Measurements from ENCODE around the gene PHKB. TPM values are rescaled to one million over a fixed set of nuclear protein-coding genes. Genes with fewer than 3 reads are reported as not detected.
"Not testable (repeated sequence)": the region's sequence is repeated elsewhere in the genome, so short reads cannot be mapped to it uniquely, and the experiment has no call there.

Gene PHKB
- total and polyA plus RNA-seq, 2 of the 8 experiments (the other 6 are each of a cell fraction or from before 2014, with no cell fraction given) = 18.6 to 38.3 TPM

GRCh38 chr16:47541135-47541534 is 80.0 kb downstream of the PHKB start:
- DNase-seq (ENCODE audit: low read depth in 1 of 2, low spot score in 2 of 2); H4K5ac ChIP-seq (ENCODE audit: insufficient read length, low read depth, low read length); FAIRE-seq; H2BK5ac ChIP-seq (ENCODE audit: low read depth, low read length); H3K4me1 ChIP-seq (replicated peaks in 1 of 4; ENCODE audit: control insufficient read depth in 3 of 4, insufficient read depth in 4 of 4, low read length in 3 of 4); H4K20me1 ChIP-seq (replicated peaks in 1 of 2; ENCODE audit: control insufficient read depth in 1 of 2, insufficient read depth in 2 of 2, low read length in 2 of 2); H3K23me2 ChIP-seq (ENCODE audit: low read depth, low read length); H2BK15ac ChIP-seq (ENCODE audit: low read length); H2AK5ac ChIP-seq (ENCODE audit: low read depth, low read length); H3K23ac ChIP-seq (ENCODE audit: insufficient read length); H2AFZ ChIP-seq (ENCODE audit: low read length); H3K79me1 ChIP-seq (ENCODE audit: low read depth, low read length); H4K91ac ChIP-seq (replicated peaks; ENCODE audit: insufficient read length, low read length); CTCF ChIA-PET (ENCODE audit: partially characterized antibody); H3K56ac ChIP-seq (replicated peaks; ENCODE audit: insufficient read length, low read depth, low read length); H3K4me3 ChIP-seq (ENCODE audit: extremely low read depth in 1 of 4, insufficient read depth in 2 of 4, low read depth in 3 of 4, low read length in 4 of 4); H3K14ac ChIP-seq (ENCODE audit: insufficient read length); H3K4ac ChIP-seq (replicated peaks; ENCODE audit: insufficient read length, low read depth, low read length); H2BK20ac ChIP-seq (ENCODE audit: low read length); H3K4me2 ChIP-seq (ENCODE audit: insufficient read depth in 1 of 2, low read depth in 2 of 2, low read length in 2 of 2); H2BK12ac ChIP-seq (ENCODE audit: low read depth, low read length); H4K8ac ChIP-seq (ENCODE audit: extremely low read depth, insufficient read depth, low read length); H3K18ac ChIP-seq (ENCODE audit: extremely low read depth, low read length); H3K9ac ChIP-seq (replicated peaks in 1 of 4; ENCODE audit: extremely low read depth in 1 of 4, low read depth in 3 of 4, low read length in 3 of 4); H3K36me3 ChIP-seq (ENCODE audit: control insufficient read depth in 2 of 4, insufficient read depth in 4 of 4, low read length in 3 of 4); H3K27ac ChIP-seq (ENCODE audit: low read depth, low read length); H3K79me2 ChIP-seq (ENCODE audit: control insufficient read depth in 1 of 2, insufficient read depth in 2 of 2, low read length in 2 of 2); POLR2A ChIA-PET (ENCODE audit: partially characterized antibody); H3K27me3 ChIP-seq (replicated peaks in 1 of 4; ENCODE audit: control insufficient read depth in 3 of 4, extremely low read depth in 1 of 4, insufficient read depth in 3 of 4, low read length in 3 of 4); H2BK120ac ChIP-seq (replicated peaks; ENCODE audit: low read depth, low read length): not testable (repeated sequence)
- peaks cover 6 to 10% of the 10 kb centered on the region in 2 experiments; a peak in 3 of 4 replicates for H3K9me3 ChIP-seq (ENCODE audit: insufficient read depth in 2 of 2, low read depth in 1 of 2, low read length in 1 of 2)
- 100% methylated on average over 3 of the region's 3 CpGs; no CpG with 5 or more reads in 1 of the 2 experiments for WGBS, 2 experiments (ENCODE audit: extremely low coverage in 1 of 2, insufficient coverage in 1 of 2, insufficient read length in 1 of 2, insufficient replicate concordance in 2 of 2, low coverage in 1 of 2, low lambda C conversion rate in 2 of 2, missing lambda C conversion rate in 1 of 2)

- H3K56ac ChIP-seq (replicated peaks; ENCODE audit: insufficient read length, low read depth, low read length); H3K27ac ChIP-seq (ENCODE audit: low read depth, low read length); H2BK12ac ChIP-seq (ENCODE audit: low read depth, low read length); H3K4me2 ChIP-seq (ENCODE audit: insufficient read depth in 1 of 2, low read depth in 2 of 2, low read length in 2 of 2); H3K18ac ChIP-seq (ENCODE audit: extremely low read depth, low read length); H3K79me1 ChIP-seq (ENCODE audit: low read depth, low read length); H3K4ac ChIP-seq (replicated peaks; ENCODE audit: insufficient read length, low read depth, low read length); FAIRE-seq; H3K23me2 ChIP-seq (ENCODE audit: low read depth, low read length); H2BK15ac ChIP-seq (ENCODE audit: low read length); H4K91ac ChIP-seq (replicated peaks; ENCODE audit: insufficient read length, low read length); H2AFZ ChIP-seq (ENCODE audit: low read length); H2BK5ac ChIP-seq (ENCODE audit: low read depth, low read length); H2BK120ac ChIP-seq (replicated peaks; ENCODE audit: low read depth, low read length); H3K23ac ChIP-seq (ENCODE audit: insufficient read length); H4K20me1 ChIP-seq (replicated peaks in 1 of 2; ENCODE audit: control insufficient read depth in 1 of 2, insufficient read depth in 2 of 2, low read length in 2 of 2); H3K79me2 ChIP-seq (ENCODE audit: control insufficient read depth in 1 of 2, insufficient read depth in 2 of 2, low read length in 2 of 2); H3K14ac ChIP-seq (ENCODE audit: insufficient read length); DNase-seq (ENCODE audit: low read depth in 1 of 2, low spot score in 2 of 2); H3K9ac ChIP-seq (replicated peaks in 1 of 4; ENCODE audit: extremely low read depth in 1 of 4, low read depth in 3 of 4, low read length in 3 of 4); H3K27me3 ChIP-seq (replicated peaks in 1 of 4; ENCODE audit: control insufficient read depth in 3 of 4, extremely low read depth in 1 of 4, insufficient read depth in 3 of 4, low read length in 3 of 4); H2AK5ac ChIP-seq (ENCODE audit: low read depth, low read length); POLR2A ChIA-PET (ENCODE audit: partially characterized antibody); H3K4me3 ChIP-seq (ENCODE audit: extremely low read depth in 1 of 4, insufficient read depth in 2 of 4, low read depth in 3 of 4, low read length in 4 of 4); H2BK20ac ChIP-seq (ENCODE audit: low read length); H3K4me1 ChIP-seq (replicated peaks in 1 of 4; ENCODE audit: control insufficient read depth in 3 of 4, insufficient read depth in 4 of 4, low read length in 3 of 4); H4K8ac ChIP-seq (ENCODE audit: extremely low read depth, insufficient read depth, low read length); CTCF ChIA-PET (ENCODE audit: partially characterized antibody); H4K5ac ChIP-seq (ENCODE audit: insufficient read length, low read depth, low read length): not testable (repeated sequence)
- peaks cover 23% of the 10 kb centered on the region in 2 experiments for H3K9me3 ChIP-seq (ENCODE audit: insufficient read depth in 2 of 2, low read depth in 1 of 2, low read length in 1 of 2)
- 95% methylated on average over 6 of the region's 6 CpGs; no CpG with 5 or more reads in 1 of the 2 experiments for WGBS, 2 experiments (ENCODE audit: extremely low coverage in 1 of 2, insufficient coverage in 1 of 2, insufficient read length in 1 of 2, insufficient replicate concordance in 2 of 2, low coverage in 1 of 2, low lambda C conversion rate in 2 of 2, missing lambda C conversion rate in 1 of 2)
- H3K36me3 ChIP-seq (ENCODE audit: control insufficient read depth in 2 of 4, insufficient read depth in 4 of 4, low read length in 3 of 4) = peaks cover 0 to 15% (median 2%) of the 10 kb centered on the region in 4 experiments; a peak in 3 of 8 replicates
Measured at GRCh38 chr16:47544255-47544654, 83.1 kb downstream of the PHKB start.

Data from H1 (cell line).